Breast epithelium (tissue), 4 donors: Measurements from ENCODE around the gene CPEB1. TPM values are rescaled to one million over a fixed set of nuclear protein-coding genes. Genes with fewer than 3 reads are reported as not detected.
A peak's percentile ranks its signal among the peaks of the same experiment; 100 is the strongest.

Experiments
- DNase-seq, 2 donors: peaks; one replicate each; pipeline ENCODE4 v3.0.0-alpha.2; 2019; ENCODE audit warnings: low spot score in 2 of 2
- H3K27ac ChIP-seq, 2 donors: fragments of 200-600 bp; sonication (generic) in 1 of 2; one replicate each; pipeline ENCODE4 v1.5.1; 2016 to 2019; ENCODE audit warnings: mild to moderate bottlenecking in 1 of 2
- H3K27me3 ChIP-seq, 2 donors: fragments of 200-600 bp; sonication (generic) in 1 of 2; one replicate each; pipeline versions ENCODE4 v1.5.1 to v1.6.0; 2017 to 2019; ENCODE audit warnings: control low read depth in 1 of 2, mild to moderate bottlenecking in 1 of 2
- H3K36me3 ChIP-seq: fragments of 200-600 bp; one replicate; pipeline ENCODE4 v1.5.1; 2019
- H3K4me1 ChIP-seq, 2 donors: fragments of 200-600 bp; sonication (generic); one replicate each; pipeline ENCODE4 v1.5.1; 2016 to 2019; ENCODE audit warnings: control low read depth in 1 of 2
- H3K4me3 ChIP-seq, 3 donors: fragments of 200-600 bp; sonication (generic); 1 replicate in 2 of 3; 2 replicates in 1 of 3; pipeline ENCODE4 v1.5.1; 2016 to 2019; ENCODE audit warnings: mild to moderate bottlenecking in 3 of 3, moderate library complexity in 2 of 3
- H3K9me3 ChIP-seq, 2 donors: fragments of 200-600 bp; sonication (generic) in 1 of 2; one replicate each; pipeline ENCODE4 v1.5.1; 2016 to 2019; ENCODE audit warnings: control low read depth in 1 of 2
- CTCF ChIP-seq, 3 donors: fragments of 450-650 bp; IDR thresholded peaks; one replicate each; pipeline ENCODE4 v1.5.1; 2016 to 2017; ENCODE audit warnings: antibody characterized with exemption in 3 of 3, mild to moderate bottlenecking in 3 of 3, moderate library complexity in 3 of 3
- POLR2A ChIP-seq: fragments of 450-650 bp; IDR thresholded peaks from one replicate; pipeline ENCODE4 v1.6.1; 2016; ENCODE audit warnings: antibody characterized with exemption, mild to moderate bottlenecking, moderate library complexity
- POLR2AphosphoS5 ChIP-seq, 3 donors: sonication (generic); formaldehyde crosslinking; IDR thresholded peaks; one replicate each; pipeline ENCODE4 v1.6.1; 2017; ENCODE audit warnings: antibody characterized with exemption in 3 of 3
- intact Hi-C: fragments of 100-400 bp; cut with DNase I; formaldehyde crosslinking; loops from one replicate; pipeline ENCODE4 v1.15.1; 2023; ENCODE audit warnings: low total_unique reads
- total RNA-seq, 3 donors: library from RNA; depleted of rRNA; stranded (reverse); fragments of >200 nt; gene quantifications; one replicate each; pipeline ENCODE4 v1.1.0, GENCODE V29; 2016

Gene CPEB1
- total RNA-seq, 3 donors from 2014 or later = 2.2 to 6.9 (median 4.6) TPM

GRCh38 chr15:82624008-82624407, 23.2 kb downstream of the CPEB1 start:
- H3K4me1 ChIP-seq = no peaks in the 10 kb centered on the region
- TF ChIP-seq CTCF (IDR thresholded peaks at IDR 0.05) (no peak), POLR2AphosphoS5 (IDR thresholded peaks at IDR 0.05) (no peak), POLR2A (no peak)
- H3K4me3 ChIP-seq = no peak overlapping the region
- H3K36me3 ChIP-seq = no peaks in the 10 kb centered on the region
- no peak for DNase-seq
- no peak overlapping the region for H3K27ac ChIP-seq
- H3K27me3 ChIP-seq = no peaks in the 10 kb centered on the region
- intact Hi-C loops = no loop called here
- no peaks in the 10 kb centered on the region for H3K9me3 ChIP-seq

- TF ChIP-seq POLR2AphosphoS5 (IDR thresholded peaks at IDR 0.05) = no peak
- no peak for TF ChIP-seq POLR2A
- no peak for TF ChIP-seq CTCF (IDR thresholded peaks at IDR 0.05)
- intact Hi-C loops = no loop called here
- no peaks in the 10 kb centered on the region for H3K4me1 ChIP-seq
- H3K4me3 ChIP-seq = no peak overlapping the region
- H3K27me3 ChIP-seq = no peaks in the 10 kb centered on the region
- H3K36me3 ChIP-seq = no peaks in the 10 kb centered on the region
- no peaks in the 10 kb centered on the region for H3K9me3 ChIP-seq
- H3K27ac ChIP-seq = no peak overlapping the region
- no peak for DNase-seq
Observed at GRCh38 chr15:82621970-82622369, 25.2 kb downstream of the CPEB1 start.

GRCh38 chr15:82613747-82614146, 33.4 kb downstream of the CPEB1 start:
- Histone ChIP-seq H3K27me3 (no peaks in the 10 kb centered on the region), H3K4me1 (no peaks in the 10 kb centered on the region), H3K27ac (peak overlapping the region in 1 of 2 donors; percentile 40), H3K9me3 (no peaks in the 10 kb centered on the region), H3K36me3 (no peaks in the 10 kb centered on the region), H3K4me3 (no peak overlapping the region)
- DNase-seq = no peak
- no peak for TF ChIP-seq POLR2A
- no peak for TF ChIP-seq POLR2AphosphoS5 (IDR thresholded peaks at IDR 0.05)
- no peak for TF ChIP-seq CTCF (IDR thresholded peaks at IDR 0.05)
- intact Hi-C loops = no loop called here

- TF ChIP-seq CTCF (IDR thresholded peaks at IDR 0.05) = no peak
- no peak for TF ChIP-seq POLR2AphosphoS5 (IDR thresholded peaks at IDR 0.05)
- no peak for TF ChIP-seq POLR2A
- H3K4me1 ChIP-seq = no peaks in the 10 kb centered on the region
- H3K4me3 ChIP-seq = no peak overlapping the region
- intact Hi-C loops = no loop called here
- H3K27ac ChIP-seq = no peak overlapping the region
- DNase-seq = no peak
- no peaks in the 10 kb centered on the region for H3K36me3 ChIP-seq
- H3K27me3 ChIP-seq = no peaks in the 10 kb centered on the region
- no peaks in the 10 kb centered on the region for H3K9me3 ChIP-seq
Observed at GRCh38 chr15:82611348-82611747, 35.8 kb downstream of the CPEB1 start.

GRCh38 chr15:82602195-82602594, 45.0 kb downstream of the CPEB1 start:
- no peak for DNase-seq
- H3K27ac ChIP-seq = no peak overlapping the region
- no peak for TF ChIP-seq POLR2A
- no peak for TF ChIP-seq POLR2AphosphoS5 (IDR thresholded peaks at IDR 0.05)
- no peak for TF ChIP-seq CTCF (IDR thresholded peaks at IDR 0.05)
- H3K9me3 ChIP-seq = no peaks in the 10 kb centered on the region
- no peaks in the 10 kb centered on the region for H3K36me3 ChIP-seq
- H3K27me3 ChIP-seq = no peaks in the 10 kb centered on the region
- intact Hi-C loops = no loop called here
- H3K4me1 ChIP-seq = no peaks in the 10 kb centered on the region
- H3K4me3 ChIP-seq = no peak overlapping the region
